ENCODE measurements around the gene EPHA3. TPM values are rescaled to one million over a fixed set of nuclear protein-coding genes. Genes with fewer than 3 reads are reported as not detected.

EPHA3 gene
- total RNA-seq, 2 donors from 2014 or later = 0.15 to 0.18 TPM

- no peak for TF ChIP-seq CTCF (conservative IDR thresholded peaks at IDR 0.05)
- no peak overlapping the region for H3K4me3 ChIP-seq (ENCODE audit: low read length)
- no peak for DNase-seq
- H3K27ac ChIP-seq (ENCODE audit: low read depth, low read length) = no peak overlapping the region
- Mint-ChIP-seq H3K4me3 (no peak overlapping the region), H3K27me3 (ENCODE audit: insufficient read depth) (no peaks in the 10 kb centered on the region), H3K4me1 (no peaks in the 10 kb centered on the region), H3K9me3 (peaks cover 8% of the 10 kb centered on the region), H3K36me3 (ENCODE audit: low read depth) (no peaks in the 10 kb centered on the region), H3K27ac (no peak overlapping the region)
- 89 to 91% methylated on average over 2 to 6 of the region's 6 CpGs for WGBS, 2 experiments (ENCODE audit: insufficient coverage in 1 of 2, insufficient read length in 1 of 2)
- no peaks in the 10 kb centered on the region for H3K4me1 ChIP-seq (ENCODE audit: control insufficient read depth, insufficient read depth, low read length)
- H3K9me3 ChIP-seq (ENCODE audit: control insufficient read depth, low read length) = no peaks in the 10 kb centered on the region
- H3K36me3 ChIP-seq (ENCODE audit: control insufficient read depth, insufficient read depth, low read length) = no peaks in the 10 kb centered on the region
- H3K9ac ChIP-seq (ENCODE audit: extremely low read depth, low read length, poor library complexity, severe bottlenecking) = no peak overlapping the region
- no peaks in the 10 kb centered on the region for H3K27me3 ChIP-seq (ENCODE audit: control insufficient read depth, insufficient read depth, low read length, poor library complexity, severe bottlenecking)
Observed at GRCh38 chr3:89217148-89217685, 109.8 kb downstream of the EPHA3 start.

GRCh38 chr3:89221924-89222323 lies 114.5 kb downstream of the EPHA3 start:
- H3K27me3 Mint-ChIP-seq (ENCODE audit: insufficient read depth) = no peaks in the 10 kb centered on the region
- no peak overlapping the region for H3K4me3 ChIP-seq (ENCODE audit: low read length)
- DNase-seq = no peak
- no peak overlapping the region for H3K4me3 Mint-ChIP-seq
- no peaks in the 10 kb centered on the region for H3K4me1 Mint-ChIP-seq
- H3K4me1 ChIP-seq (ENCODE audit: control insufficient read depth, insufficient read depth, low read length) = no peaks in the 10 kb centered on the region
- no peak for TF ChIP-seq CTCF (conservative IDR thresholded peaks at IDR 0.05)
- 88% methylated on average over 1 of the region's 1 CpG; no CpG with 5 or more reads in 1 of the 2 experiments for WGBS, 2 experiments (ENCODE audit: insufficient coverage in 1 of 2, insufficient read length in 1 of 2)
- no peaks in the 10 kb centered on the region for H3K36me3 Mint-ChIP-seq (ENCODE audit: low read depth)
- H3K9ac ChIP-seq (ENCODE audit: extremely low read depth, low read length, poor library complexity, severe bottlenecking) = no peak overlapping the region
- no peaks in the 10 kb centered on the region for H3K27me3 ChIP-seq (ENCODE audit: control insufficient read depth, insufficient read depth, low read length, poor library complexity, severe bottlenecking)
- H3K9me3 ChIP-seq (ENCODE audit: control insufficient read depth, low read length) = no peaks in the 10 kb centered on the region
- no peak overlapping the region for H3K27ac Mint-ChIP-seq
- no peaks in the 10 kb centered on the region for H3K36me3 ChIP-seq (ENCODE audit: control insufficient read depth, insufficient read depth, low read length)
- H3K9me3 Mint-ChIP-seq = peaks cover 8% of the 10 kb centered on the region
- no peak overlapping the region for H3K27ac ChIP-seq (ENCODE audit: low read depth, low read length)

- no peaks in the 10 kb centered on the region for H3K4me1 ChIP-seq (ENCODE audit: control insufficient read depth, insufficient read depth, low read length)
- no peak for DNase-seq
- H3K4me3 Mint-ChIP-seq = no peak overlapping the region
Observed at GRCh38 chr3:89223188-89223587, 115.8 kb downstream of the EPHA3 start.

More at GRCh38 chr3:89223188-89223587, 115.8 kb downstream of the EPHA3 start:
- peak overlapping the region; percentile 42 for H3K27ac ChIP-seq (ENCODE audit: low read depth, low read length)
- Mint-ChIP-seq H3K27me3 (ENCODE audit: insufficient read depth) (no peaks in the 10 kb centered on the region), H3K27ac (no peak overlapping the region), H3K4me1 (no peaks in the 10 kb centered on the region), H3K9me3 (peaks cover 8% of the 10 kb centered on the region), H3K36me3 (ENCODE audit: low read depth) (no peaks in the 10 kb centered on the region)
- no peaks in the 10 kb centered on the region for H3K9me3 ChIP-seq (ENCODE audit: control insufficient read depth, low read length)
- H3K27me3 ChIP-seq (ENCODE audit: control insufficient read depth, insufficient read depth, low read length, poor library complexity, severe bottlenecking) = no peaks in the 10 kb centered on the region
- H3K36me3 ChIP-seq (ENCODE audit: control insufficient read depth, insufficient read depth, low read length) = no peaks in the 10 kb centered on the region
- no peak overlapping the region for H3K9ac ChIP-seq (ENCODE audit: extremely low read depth, low read length, poor library complexity, severe bottlenecking)
- H3K4me3 ChIP-seq (ENCODE audit: low read length) = no peak overlapping the region
- WGBS, 2 experiments (ENCODE audit: insufficient coverage in 1 of 2, insufficient read length in 1 of 2) = 93 to 94% methylated on average over 4 to 6 of the region's 6 CpGs
- TF ChIP-seq CTCF (conservative IDR thresholded peaks at IDR 0.05) = no peak
